Hepatocyte (in vitro differentiated cells): ENCODE results near the gene HDAC5. TPM values are rescaled to one million over a fixed set of nuclear protein-coding genes. Genes with fewer than 3 reads are reported as not detected.
A peak's percentile ranks its signal among the peaks of the same experiment; 100 is the strongest.

ENCODE experiments used
- DNase-seq: peaks from one replicate; pipeline ENCODE4 v3.0.0-alpha.2; 2016; ENCODE audit warnings: low spot score
- H2AFZ ChIP-seq: fragments of 200-600 bp; sonication (generic); 2 replicates; pipeline ENCODE4 v1.6.0; 2016; ENCODE audit warnings: antibody characterized with exemption, mild to moderate bottlenecking
- H3K27ac ChIP-seq: fragments of 200-600 bp; sonication (generic); 2 replicates; pipeline ENCODE4 v1.5.1; 2016; ENCODE audit warnings: mild to moderate bottlenecking
- H3K27me3 ChIP-seq: fragments of 200-600 bp; sonication (generic); 2 replicates; pipeline ENCODE4 v1.6.1; 2016
- H3K36me3 ChIP-seq: fragments of 200-600 bp; sonication (generic); replicated peaks from 2 replicates; pipeline ENCODE4 v1.5.1; 2016; ENCODE audit warnings: low read depth; ENCODE audit not compliant: insufficient read depth
- H3K4me1 ChIP-seq: fragments of 200-600 bp; sonication (generic); 2 replicates; pipeline ENCODE4 v1.5.1; 2016; ENCODE audit warnings: mild to moderate bottlenecking, moderate library complexity; ENCODE audit not compliant: insufficient read depth
- H3K4me2 ChIP-seq: fragments of 200-600 bp; sonication (generic); 2 replicates; pipeline ENCODE4 v1.6.0; 2016
- H3K4me3 ChIP-seq: fragments of 200-600 bp; sonication (generic); 2 replicates; pipeline ENCODE4 v1.5.1; 2016; ENCODE audit warnings: mild to moderate bottlenecking
- H3K79me2 ChIP-seq: fragments of 200-600 bp; sonication (generic); 2 replicates; pipeline ENCODE4 v1.6.0; 2017; ENCODE audit warnings: mild to moderate bottlenecking
- H3K9me2 ChIP-seq: fragments of 200-600 bp; sonication (generic); replicated peaks from 2 replicates; pipeline ENCODE4 v1.6.0; 2017; ENCODE audit warnings: mild to moderate bottlenecking; ENCODE audit not compliant: insufficient read depth
- H3K9me3 ChIP-seq: fragments of 200-600 bp; sonication (generic); 2 replicates; pipeline ENCODE4 v1.5.1; 2016; ENCODE audit warnings: low read depth, mild to moderate bottlenecking
- H4K20me1 ChIP-seq: fragments of 200-600 bp; sonication (generic); 2 replicates; pipeline ENCODE4 v1.6.0; 2016; ENCODE audit warnings: mild to moderate bottlenecking; ENCODE audit not compliant: insufficient read depth, poor library complexity, severe bottlenecking
- EZH2 ChIP-seq: fragments of 200-600 bp; sonication (generic); IDR thresholded peaks from 2 replicates; pipeline ENCODE4 v1.6.1; 2016; ENCODE audit warnings: antibody characterized with exemption, mild to moderate bottlenecking, borderline replicate concordance
- EZH2phosphoT487 ChIP-seq: fragments of 200-600 bp; sonication (generic); IDR thresholded peaks from one replicate; pipeline ENCODE4 v1.6.1; 2018; ENCODE audit warnings: antibody characterized with exemption, mild to moderate bottlenecking, low read depth, moderate library complexity; ENCODE audit not compliant: unreplicated experiment, severe bottlenecking
- WGBS: methylation state at CpG from one replicate; pipeline ENCODE4 v1.1.6; 2016; ENCODE audit warnings: low lambda C conversion rate; ENCODE audit errors: missing lambda C conversion rate; 5-methylcytosine and 5-hydroxymethylcytosine counted together
- polyA plus RNA-seq: library from polyadenylated mRNA; unstranded; fragments of >200 nt; fragmentation: Nextera tagmentation; extraction: Ambion mirVana; gene quantifications from 2 replicates; pipeline ENCODE4 v1.2.1, GENCODE V29; 2016
- total RNA-seq: library from RNA; depleted of rRNA; stranded (reverse); fragments of >200 nt; gene quantifications from 2 replicates; pipeline ENCODE4 v1.2.3, GENCODE V29; 2014
- TF ChIP-seq, protein P1 (sequence below): fragments of 200-600 bp; sonication (generic); IDR thresholded peaks from 2 replicates; pipeline ENCODE4 v1.5.1; 2016; ENCODE audit warnings: antibody characterized with exemption, mild to moderate bottlenecking; ENCODE audit not compliant: poor library complexity

Gene HDAC5
- total and polyA plus RNA-seq, 2 experiments from 2014 or later = 33.9 to 42.7 TPM

DNA sequence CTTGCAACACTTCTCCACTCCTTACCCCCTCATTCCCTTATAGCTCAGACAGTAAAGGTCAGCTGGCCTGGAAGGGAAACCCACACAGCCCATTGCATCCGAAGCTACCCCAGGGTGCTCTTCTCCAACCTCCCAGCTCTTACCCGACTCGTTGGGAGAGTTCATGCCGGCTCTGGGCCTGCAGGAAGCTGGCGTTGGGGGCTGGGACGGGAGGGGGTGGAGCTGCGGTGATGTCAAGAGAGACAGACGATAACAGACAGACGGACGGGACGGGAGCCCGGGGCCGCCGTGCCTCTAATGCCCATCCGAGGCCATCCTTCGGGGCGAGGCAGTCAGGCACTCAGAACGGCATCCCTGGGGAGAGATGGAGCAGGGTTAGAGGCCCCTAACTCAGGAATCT lies 6.1 kb downstream of the HDAC5 start:
- TF ChIP-seq EZH2 (no peak), EZH2phosphoT487 (no peak)
- TF ChIP-seq, protein P1, sequence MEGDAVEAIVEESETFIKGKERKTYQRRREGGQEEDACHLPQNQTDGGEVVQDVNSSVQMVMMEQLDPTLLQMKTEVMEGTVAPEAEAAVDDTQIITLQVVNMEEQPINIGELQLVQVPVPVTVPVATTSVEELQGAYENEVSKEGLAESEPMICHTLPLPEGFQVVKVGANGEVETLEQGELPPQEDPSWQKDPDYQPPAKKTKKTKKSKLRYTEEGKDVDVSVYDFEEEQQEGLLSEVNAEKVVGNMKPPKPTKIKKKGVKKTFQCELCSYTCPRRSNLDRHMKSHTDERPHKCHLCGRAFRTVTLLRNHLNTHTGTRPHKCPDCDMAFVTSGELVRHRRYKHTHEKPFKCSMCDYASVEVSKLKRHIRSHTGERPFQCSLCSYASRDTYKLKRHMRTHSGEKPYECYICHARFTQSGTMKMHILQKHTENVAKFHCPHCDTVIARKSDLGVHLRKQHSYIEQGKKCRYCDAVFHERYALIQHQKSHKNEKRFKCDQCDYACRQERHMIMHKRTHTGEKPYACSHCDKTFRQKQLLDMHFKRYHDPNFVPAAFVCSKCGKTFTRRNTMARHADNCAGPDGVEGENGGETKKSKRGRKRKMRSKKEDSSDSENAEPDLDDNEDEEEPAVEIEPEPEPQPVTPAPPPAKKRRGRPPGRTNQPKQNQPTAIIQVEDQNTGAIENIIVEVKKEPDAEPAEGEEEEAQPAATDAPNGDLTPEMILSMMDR = no peak
- H3K9me2 ChIP-seq = no peaks in the 10 kb centered on the region
- no peak overlapping the region for H3K27ac ChIP-seq
- no peak overlapping the region for H3K4me3 ChIP-seq
- DNase-seq = no peak
- H3K4me1 ChIP-seq = peaks cover 11% of the 10 kb centered on the region
- H2AFZ ChIP-seq = no peak overlapping the region
- no peaks in the 10 kb centered on the region for H3K9me3 ChIP-seq
- H3K79me2 ChIP-seq = peaks cover 47% of the 10 kb centered on the region
- no peak overlapping the region for H3K4me2 ChIP-seq
- peaks cover 22% of the 10 kb centered on the region for H4K20me1 ChIP-seq
- H3K27me3 ChIP-seq = no peaks in the 10 kb centered on the region
- no peaks in the 10 kb centered on the region for H3K36me3 ChIP-seq
- 81% methylated on average over 13 of the region's 18 CpGs for WGBS

DNA sequence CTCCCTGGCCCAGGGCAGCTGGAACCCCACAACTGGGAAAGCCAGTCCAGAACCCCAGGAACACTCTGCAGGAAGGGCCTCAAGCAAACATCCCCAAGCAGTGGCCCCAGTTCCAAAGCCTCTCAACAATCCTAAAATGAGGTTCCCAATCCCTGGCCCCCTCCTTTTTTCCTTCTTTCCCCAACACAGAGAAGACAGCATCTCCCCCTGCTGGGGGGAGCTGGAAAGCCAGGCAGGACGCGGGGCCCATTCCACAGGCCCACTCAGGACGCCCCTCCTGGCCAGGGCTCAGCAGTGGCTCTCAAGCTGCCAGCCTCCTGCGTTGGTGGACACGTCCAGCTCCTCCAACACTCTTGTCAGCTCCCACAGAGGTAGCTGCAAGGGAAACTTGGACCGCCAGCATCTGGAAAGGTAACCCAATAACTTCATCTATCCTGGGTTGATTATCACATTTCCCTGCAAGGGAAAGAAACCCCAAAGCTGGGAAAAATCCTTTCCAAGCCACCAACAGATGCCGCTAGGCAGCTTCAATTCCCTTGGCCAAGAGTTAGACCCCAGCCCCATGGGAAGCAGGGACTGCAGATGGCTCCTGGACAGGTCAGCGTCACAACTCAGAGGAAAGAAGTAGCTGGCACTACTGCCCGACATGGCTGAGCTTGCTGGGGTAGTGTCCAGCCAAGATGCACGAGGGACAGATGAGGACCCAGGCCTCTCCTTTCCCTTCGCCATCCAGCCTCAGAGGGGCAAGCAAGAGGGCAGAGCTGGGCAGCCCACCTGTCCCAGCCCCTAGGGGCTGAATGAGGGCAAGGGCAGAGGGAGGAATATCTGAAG lies 7.6 kb downstream of the HDAC5 start:
- 60% methylated on average over 11 of the region's 11 CpGs for WGBS
- TF ChIP-seq, protein P1 = peak; percentile 70
- TF ChIP-seq EZH2 (no peak), EZH2phosphoT487 (no peak)
- Histone ChIP-seq H3K9me2 (no peaks in the 10 kb centered on the region), H3K27me3 (no peaks in the 10 kb centered on the region), H3K27ac (no peak overlapping the region), H3K4me2 (no peak overlapping the region), H3K9me3 (no peaks in the 10 kb centered on the region), H3K4me1 (peaks cover 8% of the 10 kb centered on the region), H4K20me1 (peaks cover 22% of the 10 kb centered on the region), H2AFZ (no peak overlapping the region), H3K79me2 (peaks cover 31% of the 10 kb centered on the region), H3K4me3 (no peak overlapping the region), H3K36me3 (no peaks in the 10 kb centered on the region)
- peak; percentile 69 for DNase-seq

DNA sequence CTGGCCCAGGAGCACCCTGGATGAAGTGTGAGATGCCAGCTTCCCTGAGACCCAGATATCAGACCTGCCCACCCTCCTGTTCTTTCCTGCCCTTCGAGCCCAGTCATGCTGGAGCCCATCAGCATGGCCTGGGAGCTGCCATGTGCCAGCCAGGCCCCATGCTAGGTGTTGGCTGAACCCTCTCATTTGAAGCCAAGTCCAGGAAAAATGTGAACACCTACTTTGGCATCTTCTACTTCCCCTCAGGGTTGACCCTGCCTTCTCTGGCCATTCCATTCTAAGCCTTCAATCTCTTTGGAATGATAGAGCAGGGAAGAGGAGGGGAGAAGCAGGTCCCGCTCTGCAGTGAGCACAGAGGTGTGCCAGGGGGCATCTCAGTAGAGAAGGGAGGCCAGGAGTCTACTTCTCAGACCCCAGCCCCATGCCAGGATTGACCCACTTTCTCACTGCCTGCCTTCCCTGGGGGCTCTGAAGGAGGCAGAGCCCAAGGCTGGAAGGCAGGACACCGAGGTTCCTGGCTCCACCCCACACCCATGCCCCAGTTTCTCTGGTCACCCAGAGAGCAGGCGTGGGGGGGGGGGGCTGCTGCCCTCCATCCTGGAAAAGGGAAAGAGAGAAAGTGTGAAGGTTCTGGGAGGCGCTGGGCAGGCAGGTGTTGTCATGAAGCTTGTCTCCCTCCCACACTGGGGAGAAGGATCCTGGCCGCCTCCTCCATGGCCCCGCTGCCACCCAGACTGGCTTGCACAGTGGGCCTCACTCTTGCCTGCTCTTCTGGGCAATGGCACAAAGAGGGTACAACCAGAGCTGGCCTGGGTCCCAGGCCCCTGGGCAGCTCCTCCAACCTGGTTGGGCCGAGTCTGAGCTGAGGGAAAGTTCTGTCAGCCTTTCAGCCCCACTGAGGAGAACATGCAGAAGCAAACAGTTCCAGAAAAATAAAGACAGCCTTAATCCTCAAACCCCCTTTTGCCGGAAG lies 9.3 kb downstream of the HDAC5 start:
- no peak for DNase-seq
- Histone ChIP-seq H3K36me3 (no peaks in the 10 kb centered on the region), H2AFZ (no peak overlapping the region), H3K9me3 (no peaks in the 10 kb centered on the region), H3K4me2 (no peak overlapping the region), H3K27ac (no peak overlapping the region), H3K4me3 (no peak overlapping the region), H3K9me2 (no peaks in the 10 kb centered on the region), H4K20me1 (peaks cover 17% of the 10 kb centered on the region), H3K27me3 (no peaks in the 10 kb centered on the region), H3K4me1 (peaks cover 23% of the 10 kb centered on the region), H3K79me2 (peaks cover 31% of the 10 kb centered on the region)
- TF ChIP-seq EZH2 (no peak), EZH2phosphoT487 (no peak)
- TF ChIP-seq, protein P1 = no peak
- 91% methylated on average over 9 of the region's 9 CpGs for WGBS
